Uterus (tissue), 4 donors: ENCODE results near the gene TET2. TPM values are rescaled to one million over a fixed set of nuclear protein-coding genes. Genes with fewer than 3 reads are reported as not detected.

Source experiments
- DNase-seq, 2 donors: peaks; one replicate each; pipeline ENCODE4 v3.0.0-alpha.2; 2019 to 2020
- H3K27ac ChIP-seq, 2 donors: fragments of 200-600 bp; sonication (generic); 1 replicate in 1 of 2; 2 replicates in 1 of 2; pipeline ENCODE4 v1.5.1; 2016 to 2018
- H3K27me3 ChIP-seq, 2 donors: fragments of 200-600 bp; sonication (generic); one replicate each; pipeline ENCODE4 v1.5.1; 2018 to 2019; ENCODE audit warnings: control low read depth in 1 of 2
- H3K36me3 ChIP-seq, 2 donors: fragments of 200-600 bp; sonication (generic); one replicate each; pipeline ENCODE4 v1.5.1; 2019; ENCODE audit warnings: control low read depth in 1 of 2
- H3K4me1 ChIP-seq, 2 donors: fragments of 200-600 bp; sonication (generic); one replicate each; pipeline ENCODE4 v1.5.1; 2018 to 2019; ENCODE audit warnings: control low read depth in 1 of 2
- H3K4me3 ChIP-seq, 2 donors: fragments of 200-600 bp; sonication (generic); 1 replicate in 1 of 2; 2 replicates in 1 of 2; pipeline ENCODE4 v1.5.1; 2018 to 2019; ENCODE audit warnings: mild to moderate bottlenecking in 1 of 2
- H3K9me3 ChIP-seq, 2 donors: fragments of 200-600 bp; sonication (generic); one replicate each; pipeline ENCODE4 v1.5.1; 2019; ENCODE audit warnings: control low read depth in 1 of 2
- CTCF ChIP-seq, 4 experiments: fragments of 200-600 bp in 2 of 4; fragments of 450-650 bp in 2 of 4; sonication (generic) in 2 of 4; IDR thresholded peaks; one replicate each; pipeline ENCODE4 v1.5.1; 2016 to 2019; ENCODE audit warnings: antibody characterized with exemption in 4 of 4, mild to moderate bottlenecking in 2 of 4, moderate library complexity in 1 of 4
- POLR2A ChIP-seq, 2 donors: fragments of 450-650 bp; IDR thresholded peaks; one replicate each; pipeline ENCODE4 v1.6.1; 2016; ENCODE audit warnings: antibody characterized with exemption in 2 of 2, mild to moderate bottlenecking in 1 of 2, moderate library complexity in 1 of 2
- intact Hi-C: fragments of 100-400 bp; cut with DNase I; formaldehyde crosslinking; loops from one replicate; pipeline ENCODE4 v1.15.1; 2023; ENCODE audit warnings: low total_unique reads
- small RNA-seq: library from RNA; depleted of rRNA; stranded (forward); fragments of <200 nt; gene quantifications from one replicate; pipeline ENCODE3, GENCODE V24; 2016
- total RNA-seq, 4 donors: library from RNA; depleted of rRNA in 3 of 4; stranded (reverse); fragments of >200 nt in 3 of 4; gene quantifications; one replicate each; pipeline versions ENCODE4 v1.1.0 to v1.2.4, GENCODE V29; 2014 to 2023
- donor health status: DM: yes; HTN: yes; CAD: no.

Gene TET2
- total RNA-seq, 4 donors from 2014 or later, result 17.9 to 93.5 (median 35.9) TPM

- intact Hi-C loops, result no loop called here
- Histone ChIP-seq H3K27ac (no peak overlapping the region), H3K9me3 (no peaks in the 10 kb centered on the region), H3K4me3 (no peak overlapping the region), H3K4me1 (no peaks in the 10 kb centered on the region), H3K27me3 (no peaks in the 10 kb centered on the region), H3K36me3 (no peaks in the 10 kb centered on the region)
- no peak for DNase-seq
- no peak for TF ChIP-seq POLR2A (IDR thresholded peaks at IDR 0.05)
- no peak for TF ChIP-seq CTCF (IDR thresholded peaks at IDR 0.05)
Measured at GRCh38 chr4:105327956-105328355, 181.3 kb downstream of the TET2 start.

GRCh38 chr4:105329081-105329480, 182.4 kb downstream of the TET2 start:
- TF ChIP-seq POLR2A (IDR thresholded peaks at IDR 0.05) (no peak), CTCF (IDR thresholded peaks at IDR 0.05) (no peak)
- Histone ChIP-seq H3K4me3 (no peak overlapping the region), H3K27me3 (no peaks in the 10 kb centered on the region), H3K9me3 (no peaks in the 10 kb centered on the region), H3K36me3 (no peaks in the 10 kb centered on the region), H3K4me1 (no peaks in the 10 kb centered on the region), H3K27ac (no peak overlapping the region)
- DNase-seq, result no peak
- intact Hi-C loops, result no loop called here

Small RNA genes lying within 50 kb of the gene (small RNA-seq; reads per million reads assigned to genes)
- not detected for gene RF00322
- not detected for gene RN7SL89P
